Caki2 (cell line): ENCODE measurements around the gene STK32B. TPM values are rescaled to one million over a fixed set of nuclear protein-coding genes. Genes with fewer than 3 reads are reported as not detected.
A peak's percentile ranks its signal among the peaks of the same experiment; 100 is the strongest.

ENCODE experiments used
- DNase-seq: peaks from one replicate; pipeline ENCODE4 v3.0.0-alpha.2; 2015; ENCODE audit warnings: low read depth
- in situ Hi-C: cut with HindIII; loops from 2 replicates; pipeline ENCODE4 v1.10.0; 2016; ENCODE audit warnings: low sequenced_read_pairs, low pct_unique_long_range_greater_than_20kb, mixed read lengths
- total RNA-seq: library from RNA; depleted of rRNA; stranded (reverse); fragments of >200 nt; shearing (Covaris generic); gene quantifications from 2 replicates; pipeline ENCODE4 v1.2.3, GENCODE V29; 2014; ENCODE audit warnings: low replicate concordance

STK32B gene
- total RNA-seq, 1 experiment from 2014 or later = 5.3 TPM

GRCh38 chr4:5340991-5341451, 289.7 kb downstream of the STK32B start:
- in situ Hi-C loops = no loop called here
- no peak for DNase-seq

GRCh38 chr4:5341526-5341925, 290.2 kb downstream of the STK32B start:
- DNase-seq = no peak
- in situ Hi-C loops = no loop called here

GRCh38 chr4:5355846-5356245, 304.6 kb downstream of the STK32B start:
- DNase-seq = no peak
- in situ Hi-C loops = no loop called here

- DNase-seq = no peak
- in situ Hi-C loops = no loop called here
Observed at GRCh38 chr4:5357870-5358269, 306.6 kb downstream of the STK32B start.

- in situ Hi-C loops = no loop called here
- no peak for DNase-seq
Observed at GRCh38 chr4:5361968-5362367, 310.7 kb downstream of the STK32B start.

- in situ Hi-C loops = no loop called here
- DNase-seq = no peak
Observed at GRCh38 chr4:5364406-5364805, 313.1 kb downstream of the STK32B start.

- in situ Hi-C loops = no loop called here
- DNase-seq = peak; percentile 92
Observed at GRCh38 chr4:5365071-5366008, 314.1 kb downstream of the STK32B start.

GRCh38 chr4:5366009-5366386, 314.7 kb downstream of the STK32B start:
- in situ Hi-C loops = no loop called here
- no peak for DNase-seq

- in situ Hi-C loops = no loop called here
- DNase-seq = peak; percentile 90
Observed at GRCh38 chr4:5366421-5366820, 315.1 kb downstream of the STK32B start.

- no peak for DNase-seq
- in situ Hi-C loops = no loop called here
Observed at GRCh38 chr4:5368426-5368825, 317.1 kb downstream of the STK32B start.

- DNase-seq = peak; percentile 58
- in situ Hi-C loops = no loop called here
Observed at GRCh38 chr4:5370286-5370685, 319.0 kb downstream of the STK32B start.

- in situ Hi-C loops = no loop called here
- DNase-seq = peak; percentile 44
Observed at GRCh38 chr4:5371415-5372190, 320.3 kb downstream of the STK32B start.

- in situ Hi-C loops = no loop called here
- no peak for DNase-seq
Observed at GRCh38 chr4:5372198-5372597, 320.9 kb downstream of the STK32B start.

- no peak for DNase-seq
- in situ Hi-C loops = no loop called here
Observed at GRCh38 chr4:5373327-5373726, 322.0 kb downstream of the STK32B start.

- DNase-seq = no peak
- in situ Hi-C loops = no loop called here
Observed at GRCh38 chr4:5374592-5374991, 323.3 kb downstream of the STK32B start.

GRCh38 chr4:5374994-5375393, 323.7 kb downstream of the STK32B start:
- DNase-seq = no peak
- in situ Hi-C loops = no loop called here

GRCh38 chr4:5376015-5376414, 324.7 kb downstream of the STK32B start:
- no peak for DNase-seq

GRCh38 chr4:5378002-5378401, 326.7 kb downstream of the STK32B start:
- no peak for DNase-seq
- in situ Hi-C loops = no loop called here

More at GRCh38 chr4:5376015-5376414, 324.7 kb downstream of the STK32B start:
- in situ Hi-C loops = no loop called here

- in situ Hi-C loops = no loop called here
- DNase-seq = no peak
Observed at GRCh38 chr4:5379895-5380294, 328.6 kb downstream of the STK32B start.
